Activated CD8-positive, alpha-beta memory T cell treated with anti-CD3 and anti-CD28 coated beads, Interleukin-2, amount 50 U/mL, for 48 hours (primary cell): Measurements from ENCODE around the gene CDH4.

Experiments
- DNase-seq: peaks from one replicate; pipeline ENCODE4 v3.0.0-alpha.2; 2020

CDH4 gene

GRCh38 chr20:61730631-61731362, 478.7 kb downstream of the CDH4 start:
- no peak for DNase-seq

DNA sequence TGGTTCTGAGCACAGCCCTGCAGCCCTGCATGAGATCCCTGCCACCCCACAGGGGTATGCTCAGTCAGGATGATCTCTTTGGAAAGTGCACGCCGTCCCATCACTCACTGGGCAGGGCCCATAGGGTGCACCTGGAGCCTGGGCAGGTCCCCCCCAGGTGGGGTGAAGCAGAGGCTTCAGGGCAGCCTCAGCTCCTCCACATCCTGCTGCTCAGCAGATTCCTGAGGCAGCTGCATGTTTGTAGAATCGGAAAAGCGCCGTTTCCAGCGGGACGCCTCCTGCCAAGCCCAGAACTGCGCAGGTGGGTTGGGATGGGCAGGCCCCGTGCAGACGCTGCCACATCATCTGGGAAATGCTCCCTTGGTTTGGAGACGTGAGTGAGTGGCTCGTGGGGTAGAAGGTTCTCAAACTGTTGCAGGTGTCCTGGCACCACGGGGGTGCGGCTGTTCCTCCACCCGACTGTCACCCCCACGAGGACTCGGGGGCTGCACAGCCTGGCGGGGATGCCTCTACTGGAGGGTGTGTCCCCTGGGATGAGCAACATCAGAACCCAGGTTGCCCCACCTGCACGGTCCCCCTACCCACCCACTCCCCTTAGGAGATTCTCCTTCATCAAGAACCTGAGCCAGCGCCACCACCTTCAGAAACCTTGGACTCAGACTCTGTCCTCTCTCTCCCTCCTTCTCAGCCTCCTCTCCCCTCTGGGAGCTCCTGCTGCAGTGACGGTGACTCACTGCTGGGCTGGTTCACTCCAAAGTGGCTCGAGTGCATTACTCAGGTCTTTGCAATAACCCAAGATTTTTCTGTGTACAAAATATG, 479.5 kb downstream of the CDH4 start:
- no peak for DNase-seq

- DNase-seq = no peak
Observed at GRCh38 chr20:61732511-61733210, 480.6 kb downstream of the CDH4 start.

GRCh38 chr20:61733216-61733615, 481.2 kb downstream of the CDH4 start:
- DNase-seq = no peak

DNA sequence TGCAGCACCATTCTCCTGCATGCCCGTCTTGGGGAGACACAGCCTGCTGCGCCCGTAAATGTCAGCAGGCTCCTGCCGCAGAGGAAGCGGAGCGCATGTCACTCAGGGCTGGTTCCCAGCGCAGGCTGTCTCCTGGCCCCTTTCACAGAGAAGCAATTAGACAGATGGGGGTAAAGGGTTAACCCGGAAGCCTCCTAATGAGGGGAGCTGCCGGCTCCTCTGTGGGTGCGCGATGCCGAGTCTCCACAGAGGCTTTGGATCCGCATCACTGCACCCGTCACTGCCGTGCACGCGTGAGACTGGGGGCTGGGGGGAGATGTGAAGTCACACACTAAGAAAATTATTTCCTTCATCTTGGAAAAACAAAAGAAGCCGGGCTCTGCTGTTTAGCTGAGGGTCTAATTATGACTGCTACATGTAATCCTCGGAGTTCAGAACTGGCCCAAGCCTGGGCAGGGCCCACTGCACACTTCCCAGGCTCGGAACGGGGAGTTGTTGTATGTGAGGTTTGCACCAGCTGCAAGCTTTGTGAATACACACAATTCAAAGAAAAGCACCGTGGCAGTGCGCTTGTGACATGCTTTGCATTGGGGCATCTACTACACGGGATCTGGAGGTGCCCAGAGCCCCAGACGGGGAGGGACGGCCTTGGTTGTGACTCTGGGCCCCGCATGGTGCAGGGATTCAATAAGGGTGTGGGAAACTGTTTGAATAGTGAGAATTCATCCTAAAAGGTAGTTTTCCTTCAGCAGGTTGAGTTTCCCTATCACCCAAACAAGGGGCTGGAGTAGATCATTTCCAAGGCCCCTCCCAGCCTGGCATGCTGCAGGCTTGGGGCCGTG, 482.1 kb downstream of the CDH4 start:
- no peak for DNase-seq

GRCh38 chr20:61734733-61735502, 482.9 kb downstream of the CDH4 start:
- no peak for DNase-seq

DNA sequence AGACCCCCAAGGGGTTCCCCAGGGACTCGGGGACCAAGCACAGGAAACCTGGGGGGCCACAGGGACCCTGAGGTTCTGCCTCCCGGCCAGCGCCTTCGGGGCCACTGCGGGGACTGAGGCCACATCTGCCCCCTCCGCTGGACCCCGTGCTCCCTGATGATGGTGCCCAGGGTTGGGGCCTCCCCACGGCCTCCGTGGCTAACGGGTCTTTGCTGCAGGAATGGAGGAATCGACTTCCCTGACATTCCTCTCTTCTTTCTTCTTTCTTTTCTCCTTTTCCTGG, 483.4 kb downstream of the CDH4 start:
- DNase-seq = no peak

- DNase-seq = no peak
Observed at GRCh38 chr20:61736001-61736635, 484.1 kb downstream of the CDH4 start.

GRCh38 chr20:61736751-61737310, 484.8 kb downstream of the CDH4 start:
- DNase-seq = no peak

GRCh38 chr20:61737346-61737745, 485.3 kb downstream of the CDH4 start:
- DNase-seq = no peak

GRCh38 chr20:61737812-61738443, 485.9 kb downstream of the CDH4 start:
- no peak for DNase-seq

DNA sequence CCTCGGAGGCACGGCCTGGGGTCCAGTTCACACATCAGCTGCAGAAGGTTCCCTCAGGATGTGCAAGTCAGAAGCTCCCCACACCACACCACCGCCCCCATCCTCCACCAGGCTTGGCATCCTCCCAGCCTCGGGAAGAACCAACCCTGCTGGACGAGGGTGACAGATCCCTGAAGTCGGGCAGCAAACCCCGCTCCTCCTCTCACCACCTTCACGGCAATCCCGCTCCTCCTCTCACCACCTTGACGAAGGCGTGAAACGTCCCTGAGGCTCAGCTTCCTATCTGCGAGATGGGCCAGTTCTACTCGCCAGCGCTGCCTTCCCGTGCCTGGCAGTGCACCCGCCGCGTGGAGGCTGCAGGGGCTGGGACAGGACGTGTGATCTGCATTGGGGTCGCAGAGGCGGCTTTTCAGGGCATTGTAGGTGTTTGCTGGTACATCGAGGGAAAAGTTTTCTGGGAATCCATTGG, 486.6 kb downstream of the CDH4 start:
- DNase-seq = no peak

DNA sequence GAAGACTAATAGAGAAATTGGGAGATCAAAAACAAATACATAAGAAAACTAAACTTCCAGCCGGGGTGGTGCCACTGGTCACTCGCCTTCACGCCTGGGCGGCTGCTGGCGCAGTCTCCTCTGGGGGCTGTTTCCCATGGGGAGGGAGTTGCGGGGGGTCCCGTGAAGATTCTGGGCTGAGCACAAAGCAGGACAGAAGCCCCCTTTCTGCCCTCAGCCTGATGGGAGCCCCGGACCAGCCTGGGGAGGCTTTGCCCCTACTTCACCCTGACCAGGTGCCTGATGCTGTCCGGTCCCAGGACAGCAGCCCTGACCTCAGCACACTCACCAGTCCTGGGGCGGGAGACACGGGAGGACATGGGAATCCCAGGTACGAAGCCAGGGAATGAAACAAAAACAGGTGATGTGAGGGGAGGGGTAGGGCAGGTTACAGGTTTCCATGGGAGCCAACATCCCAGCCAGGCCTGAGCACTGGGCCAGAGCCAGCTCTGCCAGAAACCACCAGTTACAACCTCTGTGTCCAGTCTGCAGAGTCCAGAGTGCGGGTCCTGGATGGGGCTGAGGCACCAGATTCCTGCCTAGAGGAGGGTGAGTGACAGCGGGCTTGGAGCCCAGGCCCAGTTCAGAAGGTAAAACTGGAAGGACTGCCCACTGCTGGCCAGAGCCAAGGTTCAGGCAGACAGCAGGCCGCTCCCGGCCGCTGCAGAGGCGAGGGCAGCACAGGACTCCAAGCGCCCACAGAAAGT, 487.2 kb downstream of the CDH4 start:
- no peak for DNase-seq

DNA sequence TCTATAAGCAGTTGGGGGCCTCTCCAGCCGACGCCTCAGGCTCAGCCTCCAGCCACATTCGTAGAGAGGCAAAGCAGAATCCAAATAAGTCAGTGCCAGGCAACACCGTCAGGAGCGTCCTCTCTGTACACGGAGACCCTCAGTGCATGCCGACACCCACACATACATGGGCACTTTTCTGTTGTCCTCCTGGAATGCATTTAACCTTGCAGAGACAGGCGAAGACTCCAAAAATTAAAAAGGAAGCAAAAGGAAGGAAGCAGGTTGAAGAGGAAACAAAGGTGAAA, 487.7 kb downstream of the CDH4 start:
- no peak for DNase-seq

- no peak for DNase-seq
Observed at GRCh38 chr20:61742097-61742825, 490.2 kb downstream of the CDH4 start.

- no peak for DNase-seq
Observed at GRCh38 chr20:61743606-61744005, 491.5 kb downstream of the CDH4 start.

DNA sequence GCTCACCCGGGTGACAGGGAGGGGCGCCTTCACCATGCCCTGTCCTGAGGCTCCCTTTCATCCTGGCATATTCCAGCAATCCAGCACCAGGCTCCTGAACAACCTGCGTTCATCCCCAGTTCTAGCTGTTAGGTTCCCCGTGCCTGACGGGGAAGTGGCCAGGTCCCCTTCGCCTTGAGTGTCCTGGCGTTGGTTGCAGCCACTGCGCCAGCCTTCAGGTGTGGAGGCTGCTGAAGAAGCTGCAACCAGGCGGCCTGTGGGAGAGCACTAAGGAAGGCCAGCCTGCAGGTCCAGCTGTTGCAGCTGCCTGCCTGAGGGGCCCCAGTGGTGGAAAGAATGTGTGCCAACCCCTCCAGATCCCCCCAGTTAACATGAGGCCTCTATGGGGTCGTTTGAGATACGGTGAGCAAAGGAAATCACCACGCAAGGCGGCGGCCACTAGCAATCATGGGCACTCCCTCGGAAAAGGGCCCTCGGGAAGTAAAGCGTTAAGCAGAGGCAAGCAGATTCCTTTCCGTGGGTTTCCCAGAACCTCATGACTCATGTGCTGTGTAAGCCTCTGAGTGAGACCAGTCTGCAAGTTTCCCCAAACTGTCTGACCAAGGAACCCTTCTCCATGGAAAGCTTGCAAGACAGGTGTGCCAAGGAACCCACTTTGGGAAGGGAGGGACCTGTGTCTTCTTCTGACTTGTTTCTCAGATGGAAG, 492.8 kb downstream of the CDH4 start:
- DNase-seq = no peak

GRCh38 chr20:61745397-61746146, 493.5 kb downstream of the CDH4 start:
- no peak for DNase-seq
